Pons (tissue), 1 donor: ENCODE data around the gene SURF1.
"Not testable (repeated sequence)": the region's sequence is repeated elsewhere in the genome, so short reads cannot be mapped to it uniquely, and the experiment has no call there.

Experiments used
- DNase-seq: peaks from one replicate; pipeline ENCODE4 v3.0.0-alpha.2; 2016; ENCODE audit warnings: low spot score

SURF1 gene

GRCh38 chr9:133383438-133383837, 27.2 kb upstream of the SURF1 start:
- DNase-seq: no peak

- no peak for DNase-seq
These were observed 26.3 kb upstream of the SURF1 start for GRCh38 chr9:133382507-133383141.

GRCh38 chr9:133380734-133381133, 24.4 kb upstream of the SURF1 start:
- no peak for DNase-seq

GRCh38 chr9:133379153-133380086, 23.1 kb upstream of the SURF1 start:
- DNase-seq: peak; percentile 85

- DNase-seq: no peak
These were observed 22.2 kb upstream of the SURF1 start for GRCh38 chr9:133378408-133378962.

- no peak for DNase-seq
These were observed 21.5 kb upstream of the SURF1 start for GRCh38 chr9:133377721-133378216.

GRCh38 chr9:133377280-133377679, 21.0 kb upstream of the SURF1 start:
- not testable (repeated sequence) for DNase-seq

GRCh38 chr9:133375724-133376654, 19.7 kb upstream of the SURF1 start, which contains the start of the genes STKLD1 and SURF4:
Gene STKLD1 (plus strand): TSS chr9:133376366. CDS start chr9:133376474, 108 bp downstream.
Gene SURF4 (minus strand): TSS chr9:133376060. CDS start chr9:133375969, 91 bp downstream.
- peak; percentile 93 for DNase-seq

GRCh38 chr9:133375116-133375723, 18.9 kb upstream of the SURF1 start:
- DNase-seq: no peak

GRCh38 chr9:133374612-133375115, 18.4 kb upstream of the SURF1 start:
- DNase-seq: no peak

- no peak for DNase-seq
These were observed 15.9 kb upstream of the SURF1 start for GRCh38 chr9:133372144-133372543.

GRCh38 chr9:133371261-133371711, 15.0 kb upstream of the SURF1 start:
- no peak for DNase-seq

GRCh38 chr9:133370685-133371084, 14.4 kb upstream of the SURF1 start:
- DNase-seq: no peak

GRCh38 chr9:133369933-133370332, 13.6 kb upstream of the SURF1 start:
- no peak for DNase-seq

GRCh38 chr9:133369422-133369821, 13.1 kb upstream of the SURF1 start:
- DNase-seq: no peak

GRCh38 chr9:133368249-133368881, 12.1 kb upstream of the SURF1 start:
- DNase-seq: no peak

GRCh38 chr9:133367778-133368177, 11.5 kb upstream of the SURF1 start:
- DNase-seq: no peak

- DNase-seq: no peak
These were observed 10.9 kb upstream of the SURF1 start for GRCh38 chr9:133367221-133367620.

- no peak for DNase-seq
These were observed 10.1 kb upstream of the SURF1 start for GRCh38 chr9:133366435-133366834.

- DNase-seq: no peak
These were observed 6.2 kb upstream of the SURF1 start for GRCh38 chr9:133362359-133363044.
